Prostate gland (tissue), 2 donors: ENCODE data around the gene LSS.

Source experiments
- POLR2A ChIP-seq: fragments of 450-650 bp; IDR thresholded peaks from one replicate; pipeline ENCODE4 v1.6.1; 2016; ENCODE audit warnings: antibody characterized with exemption, mild to moderate bottlenecking
- POLR2AphosphoS5 ChIP-seq: sonication (generic); formaldehyde crosslinking; IDR thresholded peaks from one replicate; pipeline ENCODE4 v1.6.1; 2017; ENCODE audit warnings: antibody characterized with exemption
- TF ChIP-seq, protein P1 (sequence below), 4 experiments: fragments of 200-600 bp in 2 of 4; fragments of 450-650 bp in 2 of 4; sonication (generic) in 2 of 4; IDR thresholded peaks; 1 replicate in 3 of 4; 2 replicates in 1 of 4; pipeline ENCODE4 v1.5.1; 2016 to 2019; ENCODE audit warnings: antibody characterized with exemption in 4 of 4, mild to moderate bottlenecking in 2 of 4, moderate library complexity in 2 of 4

- TF ChIP-seq, protein P1, sequence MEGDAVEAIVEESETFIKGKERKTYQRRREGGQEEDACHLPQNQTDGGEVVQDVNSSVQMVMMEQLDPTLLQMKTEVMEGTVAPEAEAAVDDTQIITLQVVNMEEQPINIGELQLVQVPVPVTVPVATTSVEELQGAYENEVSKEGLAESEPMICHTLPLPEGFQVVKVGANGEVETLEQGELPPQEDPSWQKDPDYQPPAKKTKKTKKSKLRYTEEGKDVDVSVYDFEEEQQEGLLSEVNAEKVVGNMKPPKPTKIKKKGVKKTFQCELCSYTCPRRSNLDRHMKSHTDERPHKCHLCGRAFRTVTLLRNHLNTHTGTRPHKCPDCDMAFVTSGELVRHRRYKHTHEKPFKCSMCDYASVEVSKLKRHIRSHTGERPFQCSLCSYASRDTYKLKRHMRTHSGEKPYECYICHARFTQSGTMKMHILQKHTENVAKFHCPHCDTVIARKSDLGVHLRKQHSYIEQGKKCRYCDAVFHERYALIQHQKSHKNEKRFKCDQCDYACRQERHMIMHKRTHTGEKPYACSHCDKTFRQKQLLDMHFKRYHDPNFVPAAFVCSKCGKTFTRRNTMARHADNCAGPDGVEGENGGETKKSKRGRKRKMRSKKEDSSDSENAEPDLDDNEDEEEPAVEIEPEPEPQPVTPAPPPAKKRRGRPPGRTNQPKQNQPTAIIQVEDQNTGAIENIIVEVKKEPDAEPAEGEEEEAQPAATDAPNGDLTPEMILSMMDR (IDR thresholded peaks at IDR 0.05) = no peak
- TF ChIP-seq POLR2AphosphoS5 = no peak
- no peak for TF ChIP-seq POLR2A
These were observed 16.5 kb downstream of the LSS start for GRCh38 chr21:46211786-46212720.
